Measurements from ENCODE around the gene TNFSF12. TPM values are rescaled to one million over a fixed set of nuclear protein-coding genes. Genes with fewer than 3 reads are reported as not detected.

TNFSF12 gene
- total RNA-seq, 3 donors from 2014 or later, result 11.6 to 69.4 (median 15.8) TPM

GRCh38 chr17:7587420-7588151 is 38.7 kb downstream of the TNFSF12 start:
- ATAC-seq, result no peak
- H3K36me3 ChIP-seq (ENCODE audit: low read depth), result peaks cover 13% of the 10 kb centered on the region

GRCh38 chr17:7588553-7589203 is 39.8 kb downstream of the TNFSF12 start:
- H3K36me3 ChIP-seq (ENCODE audit: low read depth), result peaks cover 9% of the 10 kb centered on the region
- intact Hi-C loops (cut with DNase I, micrococcal nuclease), result no loop called here
- peak overlapping the region; percentile 6 for H3K4me3 ChIP-seq
- H3K4me1 ChIP-seq (ENCODE audit: low read depth), result peaks cover 10% of the 10 kb centered on the region
- H3K9me3 ChIP-seq, result no peaks in the 10 kb centered on the region
- no peak for ATAC-seq
- no peak for DNase-seq
- TF ChIP-seq CTCF (IDR thresholded peaks at IDR 0.05), result no peak

More at GRCh38 chr17:7587420-7588151, 38.7 kb downstream of the TNFSF12 start:
- intact Hi-C loops (cut with DNase I, micrococcal nuclease), result no loop called here
- no peak for DNase-seq
- H3K4me1 ChIP-seq (ENCODE audit: low read depth), result peaks cover 17% of the 10 kb centered on the region
- H3K4me3 ChIP-seq, result no peak overlapping the region
- no peak for TF ChIP-seq CTCF (IDR thresholded peaks at IDR 0.05)
- no peaks in the 10 kb centered on the region for H3K9me3 ChIP-seq

GRCh38 chr17:7589204-7589868 is 40.5 kb downstream of the TNFSF12 start:
- TF ChIP-seq CTCF (IDR thresholded peaks at IDR 0.05), result peak; percentile 80
- ATAC-seq (peak; percentile 86), DNase-seq (peak; percentile 86 to 87 (median 86))
- H3K4me3 ChIP-seq, result peak overlapping the region; percentile 6
- no peaks in the 10 kb centered on the region for H3K9me3 ChIP-seq
- intact Hi-C loops (cut with DNase I, micrococcal nuclease), result no loop called here
- H3K4me1 ChIP-seq (ENCODE audit: low read depth), result peaks cover 10% of the 10 kb centered on the region
- H3K36me3 ChIP-seq (ENCODE audit: low read depth), result peaks cover 8% of the 10 kb centered on the region

GRCh38 chr17:7589891-7590691 is 41.2 kb downstream of the TNFSF12 start, which contains the start of gene SOX15:
SOX15 (minus strand) TSS chr17:7590094; CDS start chr17:7589676, 418 bp downstream.
- TF ChIP-seq CTCF (IDR thresholded peaks at IDR 0.05), result no peak
- H3K36me3 ChIP-seq (ENCODE audit: low read depth), result peaks cover 15% of the 10 kb centered on the region
- intact Hi-C loops (cut with DNase I, micrococcal nuclease), result no loop called here
- DNase-seq (no peak), ATAC-seq (peak; percentile 5)
- peak within 1 kb of the TSS; percentile 6 for H3K4me3 ChIP-seq
- H3K4me1 ChIP-seq (ENCODE audit: low read depth), result peaks cover 6% of the 10 kb centered on the region
- no peaks in the 10 kb centered on the region for H3K9me3 ChIP-seq

GRCh38 chr17:7590743-7591142 is 41.9 kb downstream of the TNFSF12 start:
- no peak for TF ChIP-seq CTCF (IDR thresholded peaks at IDR 0.05)
- intact Hi-C loops (cut with DNase I, micrococcal nuclease), result no loop called here
- no peak overlapping the region for H3K4me3 ChIP-seq
- H3K36me3 ChIP-seq (ENCODE audit: low read depth), result peaks cover 18% of the 10 kb centered on the region
- DNase-seq, result no peak
- H3K9me3 ChIP-seq, result no peaks in the 10 kb centered on the region
- H3K4me1 ChIP-seq (ENCODE audit: low read depth), result peaks cover 4% of the 10 kb centered on the region
- no peak for ATAC-seq
